K562 (cell line): ENCODE results near the gene HTR1D. TPM values are rescaled to one million over a fixed set of nuclear protein-coding genes. Genes with fewer than 3 reads are reported as not detected.
"Not testable (repeated sequence)": the region's sequence is repeated elsewhere in the genome, so short reads cannot be mapped to it uniquely, and the experiment has no call there.

ENCODE experiments used
- ATAC-seq: fragments of 200-7000 bp; cut with Tn5 transposase; 3 replicates; pipeline ENCODE4 v1.9.1; 2020; ENCODE audit warnings: moderate library complexity
- BruUV-seq: library from RNA; stranded (reverse); fragments of 400-500 nt; replicated peaks from 2 replicates; lab custom pipeline; 2021; lab: Mats Ljungman, UMichigan
- CTCF ChIA-PET: fragments of 300-600 bp; formaldehyde crosslinking; extraction: SDS; loops from one replicate; lab custom pipeline; 2021; ENCODE audit warnings: low intra/inter-chr PET ratio; lab: Yijun Ruan, JAX
- POLR2A ChIA-PET: fragments of 300-600, 350-650 bp; sonication (Branson Sonifier 250); formaldehyde crosslinking; extraction: SDS; loops from one replicate; lab custom pipeline; 2021; ENCODE audit warnings: antibody characterized with exemption, inconsistent platforms; lab: Yijun Ruan, JAX
- DNase-seq, 4 experiments: peaks; one replicate each; pipeline versions ENCODE4 v3.0.0 to v3.0.0-alpha.2; 2011 to 2018; ENCODE audit warnings: low spot score in 3 of 4, mixed read lengths in 3 of 4; ENCODE audit errors: extremely low read depth in 1 of 4
- FAIRE-seq: peaks from 2 replicates; lab custom pipeline; 2011; peaks lifted over from hg19 to GRCh38; lab: Jason Lieb, UNC
- H2AFZ ChIP-seq: 2 replicates; pipeline ENCODE4 v1.6.0; 2011; ENCODE audit warnings: low read depth, low read length, control low read depth, inconsistent platforms
- H3K27ac ChIP-seq: fragments of 200-600 bp; 3 replicates; pipeline ENCODE4 v1.8.0; 2011; ENCODE audit warnings: low read depth, mild to moderate bottlenecking, control low read depth, inconsistent platforms, low read length, moderate library complexity, mixed read lengths; ENCODE audit errors: extremely low read depth
- H3K27me3 ChIP-seq, 2 experiments: fragments of 300-600 bp in 1 of 2; 2 replicates in 1 of 2; 3 replicates in 1 of 2; pipeline versions ENCODE4 v1.6.0 to v1.8.0; 2011; ENCODE audit warnings: inconsistent platforms in 2 of 2, low read length in 2 of 2, mild to moderate bottlenecking in 1 of 2, mixed read lengths in 1 of 2, moderate library complexity in 1 of 2; ENCODE audit not compliant: control insufficient read depth in 2 of 2, insufficient read depth in 2 of 2
- H3K36me3 ChIP-seq: fragments of 300-600 bp; 3 replicates; pipeline ENCODE4 v1.8.0; 2011; ENCODE audit warnings: mild to moderate bottlenecking, low read length, inconsistent platforms; ENCODE audit not compliant: control insufficient read depth, insufficient read depth
- H3K4me1 ChIP-seq, 2 experiments: fragments of 200-600 bp in 1 of 2; replicated peaks in 1 of 2; 2 replicates in 1 of 2; 3 replicates in 1 of 2; pipeline versions ENCODE4 v1.5.1 to v1.8.0; 2011; ENCODE audit warnings: inconsistent platforms in 2 of 2, low read length in 2 of 2, mild to moderate bottlenecking in 1 of 2, mixed read lengths in 1 of 2, moderate library complexity in 1 of 2; ENCODE audit not compliant: control insufficient read depth in 2 of 2, insufficient read depth in 2 of 2
- H3K4me2 ChIP-seq: 2 replicates; pipeline ENCODE4 v1.6.1; 2011; ENCODE audit warnings: low read length, control low read depth, inconsistent platforms, mixed read lengths; ENCODE audit not compliant: insufficient read depth
- H3K4me3 ChIP-seq: fragments of 200-600 bp; sonication (generic), shearing (Covaris generic); 2 replicates; pipeline ENCODE4 v1.5.1; 2016; ENCODE audit warnings: control low read depth, inconsistent platforms
- H3K79me2 ChIP-seq: fragments of 200-600 bp; 3 replicates; pipeline ENCODE4 v1.8.0; 2011; ENCODE audit warnings: low read length, inconsistent platforms; ENCODE audit not compliant: control insufficient read depth, insufficient read depth
- H3K9ac ChIP-seq, 2 experiments: 2 replicates each; pipeline versions ENCODE4 v1.6.0 to v1.6.1; 2011; ENCODE audit warnings: low read depth in 2 of 2, low read length in 2 of 2, control low read depth in 1 of 2, inconsistent platforms in 1 of 2, mild to moderate bottlenecking in 1 of 2, mixed read lengths in 1 of 2; ENCODE audit not compliant: insufficient read depth in 1 of 2
- H3K9me1 ChIP-seq: one replicate; pipeline ENCODE4 v1.6.0; 2011; ENCODE audit warnings: inconsistent platforms, mild to moderate bottlenecking, low read length, moderate library complexity; ENCODE audit not compliant: control insufficient read depth, insufficient read depth
- H3K9me3 ChIP-seq: replicated peaks from 2 replicates; pipeline ENCODE4 v1.5.1; 2011; ENCODE audit warnings: low read depth, low read length, inconsistent platforms; ENCODE audit not compliant: control insufficient read depth, insufficient read depth
- H4K20me1 ChIP-seq: replicated peaks from 2 replicates; pipeline ENCODE4 v1.6.1; 2011; ENCODE audit warnings: low read length, inconsistent platforms, mixed read lengths; ENCODE audit not compliant: control insufficient read depth, insufficient read depth
- BCOR ChIP-seq: fragments of 450-650 bp; IDR thresholded peaks from 2 replicates; pipeline ENCODE4 v1.6.1; 2016
- EP300 ChIP-seq: IDR thresholded peaks from 2 replicates; pipeline ENCODE4 v1.6.1; 2012; ENCODE audit warnings: low read length, improper control_type of control experiment
- HEY1 ChIP-seq: fragments of 250-450 bp; sonication (Bioruptor Pico); IDR thresholded peaks from 2 replicates; pipeline ENCODE4 v1.5.0; 2020; ENCODE audit warnings: mild to moderate bottlenecking, moderate library complexity, borderline replicate concordance
- PCBP2 ChIP-seq: fragments of 200-400 bp; formaldehyde crosslinking; IDR thresholded peaks from 2 replicates; pipeline ENCODE4 v1.6.1; 2018; ENCODE audit warnings: low read length, low read depth, mild to moderate bottlenecking, moderate library complexity; ENCODE audit not compliant: poor library complexity, severe bottlenecking
- SUPT5H ChIP-seq: fragments of 450-650 bp; IDR thresholded peaks from 2 replicates; pipeline ENCODE4 v1.6.1; 2016
- VEZF1 ChIP-seq: fragments of 200-800 bp; sonication (Bioruptor generic); IDR thresholded peaks from 2 replicates; pipeline ENCODE4 v1.6.1; 2017; ENCODE audit warnings: missing genetic modification characterization, missing compliant biosample characterization
- ZNF518B ChIP-seq: fragments of 250-450 bp; sonication (Bioruptor Pico); IDR thresholded peaks from 2 replicates; pipeline ENCODE4 v1.5.0; 2021; ENCODE audit warnings: mild to moderate bottlenecking, moderate library complexity
- WGBS: fragments of 100-300 bp; shearing (Covaris generic); methylation state at CpG from one replicate; pipeline ENCODE4 v1.1.6; 2016; ENCODE audit warnings: low coverage, mixed read lengths; ENCODE audit not compliant: insufficient coverage; ENCODE audit errors: missing lambda C conversion rate; 5-methylcytosine and 5-hydroxymethylcytosine counted together
- in situ Hi-C: fragments of 300-500 bp; cut with MboI; formaldehyde crosslinking; loops from 4 replicates; pipeline ENCODE4 v1.15.0; 2018; ENCODE audit warnings: inconsistent platforms, mixed read lengths
- intact Hi-C: fragments of 100-400 bp; cut with micrococcal nuclease; formaldehyde crosslinking; loops from 2 replicates; pipeline ENCODE4 v1.14.2; 2022
- polyA plus RNA-seq, 8 experiments: library from polyadenylated mRNA; depleted of rRNA in 4 of 8; stranded (reverse) in 5 of 8; unstranded in 3 of 8; fragments of >200 nt; fragmentation: Nextera tagmentation in 2 of 8; fragmentation: Illumina TruSeq in 1 of 8; extraction: Ambion mirVana in 2 of 8; extraction: Trizol in 1 of 8; gene quantifications; 2 replicates each; pipeline versions ENCODE4 v1.2.1 to v1.2.3, GENCODE V29; 2011 to 2014; ENCODE audit warnings: inconsistent platforms in 1 of 8, missing spikeins in 1 of 8
- total RNA-seq, 7 experiments: library from RNA; depleted of rRNA in 6 of 7; stranded (reverse); fragments of >200 nt in 6 of 7; fragmentation: Illumina TruSeq in 2 of 7; extraction: Trizol in 2 of 7; gene quantifications; 2 replicates each; pipeline versions ENCODE4 v1.2.1 to v1.2.3, GENCODE V29; 2011 to 2021; ENCODE audit warnings: low replicate concordance in 1 of 7

The HTR1D gene
- total and polyA plus RNA-seq, 9 of the 15 experiments (the other 6 are each of a cell fraction or from before 2014, with no cell fraction given), result 0.03 to 0.09 (median 0.04) TPM; not detected in 4

- TF ChIP-seq ZNF518B (CRISPR knock-in tag) (no peak), EP300 (no peak), PCBP2 (no peak), HEY1 (CRISPR knock-in tag) (no peak), VEZF1 (CRISPR knock-in tag) (peak; percentile 21; the same call in 1 of the 2 replicates), BCOR (0 out of 2 replicates have a peak, but pooled peaks have one; percentile 10), SUPT5H (no peak)
Observed at GRCh38 chr1:23224739-23225648, 7.7 kb upstream of the HTR1D start (continued).

GRCh38 chr1:23223963-23224362 is 6.7 kb upstream of the HTR1D start:
- H3K9ac ChIP-seq, DNase-seq, H3K9me1 ChIP-seq, FAIRE-seq, H3K4me3 ChIP-seq, H4K20me1 ChIP-seq, H3K27ac ChIP-seq, intact Hi-C loops, CTCF ChIA-PET, H3K36me3 ChIP-seq, in situ Hi-C loops, H3K4me1 ChIP-seq, H2AFZ ChIP-seq, H3K4me2 ChIP-seq, H3K79me2 ChIP-seq, BruUV-seq, ATAC-seq, H3K9me3 ChIP-seq: not testable (repeated sequence)
- POLR2A ChIA-PET, result interaction anchor here (0.7 kb wide), 1 partner anchor 74 kb away, joined by 3 read pairs; no protein-coding TSS in a partner anchor
- H3K27me3 ChIP-seq, result peaks cover 31 to 37% of the 10 kb centered on the region in 2 experiments
- 13% methylated on average over 6 of the region's 6 CpGs for WGBS

GRCh38 chr1:23223490-23223951 is 6.2 kb upstream of the HTR1D start:
- BruUV-seq, H4K20me1 ChIP-seq, intact Hi-C loops, H3K9me1 ChIP-seq, H3K79me2 ChIP-seq, in situ Hi-C loops, ATAC-seq, H3K4me2 ChIP-seq, CTCF ChIA-PET, DNase-seq, H3K36me3 ChIP-seq, H3K9ac ChIP-seq, H3K27ac ChIP-seq, FAIRE-seq, H2AFZ ChIP-seq, H3K4me1 ChIP-seq, H3K9me3 ChIP-seq, H3K4me3 ChIP-seq: not testable (repeated sequence)
- 0% methylated on average over 1 of the region's 1 CpG for WGBS
- peaks cover 35 to 41% of the 10 kb centered on the region in 2 experiments for H3K27me3 ChIP-seq
- POLR2A ChIA-PET, result interaction anchor here (0.7 kb wide), 1 partner anchor 75 kb away, joined by 3 read pairs; no protein-coding TSS in a partner anchor
